Body of pancreas (tissue), 4 donors: ENCODE measurements around the gene COL19A1. TPM values are rescaled to one million over a fixed set of nuclear protein-coding genes. Genes with fewer than 3 reads are reported as not detected.

Experiments used
- ATAC-seq: fragments of 150-250 bp; one replicate; pipeline ENCODE4 v1.9.1; 2016
- DNase-seq, 4 donors: peaks; one replicate each; pipeline ENCODE4 v3.0.0-alpha.2; 2019
- H3K27ac ChIP-seq, 4 donors: fragments of 200-600 bp; sonication (generic); 1 replicate in 3 of 4; 2 replicates in 1 of 4; pipeline versions ENCODE4 v1.5.1 to v1.6.1; 2016 to 2019; ENCODE audit warnings: mild to moderate bottlenecking in 1 of 4, mixed read lengths in 1 of 4, moderate library complexity in 1 of 4
- H3K27me3 ChIP-seq, 2 donors: fragments of 200-600 bp; sonication (generic); one replicate each; pipeline ENCODE4 v1.6.0; 2016; ENCODE audit warnings: mild to moderate bottlenecking in 1 of 2
- H3K36me3 ChIP-seq, 2 donors: fragments of 200-600 bp; sonication (generic); replicated peaks in 1 of 2; 2 replicates each; pipeline ENCODE4 v1.5.1; 2016; ENCODE audit warnings: low read depth in 2 of 2; ENCODE audit not compliant: insufficient read depth in 1 of 2
- H3K4me1 ChIP-seq: fragments of 200-600 bp; sonication (generic); one replicate; pipeline ENCODE4 v1.6.0; 2016
- H3K4me3 ChIP-seq, 2 donors: fragments of 200-600 bp; sonication (generic); 1 replicate in 1 of 2; 2 replicates in 1 of 2; pipeline ENCODE4 v1.5.1; 2016 to 2019
- H3K9me3 ChIP-seq, 3 donors: fragments of 200-600 bp; sonication (generic); 1 replicate in 2 of 3; 2 replicates in 1 of 3; pipeline ENCODE4 v1.5.1; 2016
- POLR2A ChIP-seq, 3 donors: fragments of 450-650 bp; IDR thresholded peaks; one replicate each; pipeline ENCODE4 v1.6.1; 2016; ENCODE audit warnings: antibody characterized with exemption in 3 of 3, mild to moderate bottlenecking in 2 of 3
- WGBS, 2 donors: methylation state at CpG; one replicate each; pipeline ENCODE4 v1.1.5; 2017; 5-methylcytosine and 5-hydroxymethylcytosine counted together
- intact Hi-C: fragments of 100-400 bp; cut with DNase I; formaldehyde crosslinking; loops from one replicate; pipeline ENCODE4 v1.15.1; 2023
- total RNA-seq, 2 donors: library from RNA; depleted of rRNA; stranded (reverse); fragments of >200 nt; gene quantifications; one replicate each; pipeline ENCODE4 v1.1.0, GENCODE V29; 2016
- TF ChIP-seq, protein P1 (sequence below), 7 experiments: fragments of 450-650 bp in 4 of 7; fragments of 200-600 bp in 3 of 7; sonication (generic) in 3 of 7; IDR thresholded peaks; one replicate each; pipeline ENCODE4 v1.5.1; 2016 to 2019; ENCODE audit warnings: antibody characterized with exemption in 7 of 7

Gene COL19A1
- total RNA-seq, 2 donors from 2014 or later = 0.26 to 1.6 TPM

DNA sequence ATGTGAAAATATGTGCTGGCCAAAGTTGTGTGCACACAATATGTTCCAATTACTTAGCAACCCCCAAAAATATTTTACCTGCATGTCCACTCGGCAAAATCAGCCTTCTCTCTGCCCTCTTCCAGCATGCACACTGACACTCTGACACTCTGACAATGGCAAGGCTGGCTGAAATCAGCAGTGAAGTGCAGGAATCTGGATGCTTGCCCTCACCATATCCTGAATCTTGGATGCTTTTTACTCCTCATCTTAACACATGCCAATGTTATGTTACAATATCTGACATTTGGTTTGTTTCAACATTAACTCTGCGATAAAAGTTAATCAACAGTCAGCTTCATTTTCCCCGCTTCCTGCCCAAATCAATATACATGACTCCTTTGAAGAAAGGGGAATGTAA lies 233.4 kb downstream of the COL19A1 start:
- TF ChIP-seq, protein P1, sequence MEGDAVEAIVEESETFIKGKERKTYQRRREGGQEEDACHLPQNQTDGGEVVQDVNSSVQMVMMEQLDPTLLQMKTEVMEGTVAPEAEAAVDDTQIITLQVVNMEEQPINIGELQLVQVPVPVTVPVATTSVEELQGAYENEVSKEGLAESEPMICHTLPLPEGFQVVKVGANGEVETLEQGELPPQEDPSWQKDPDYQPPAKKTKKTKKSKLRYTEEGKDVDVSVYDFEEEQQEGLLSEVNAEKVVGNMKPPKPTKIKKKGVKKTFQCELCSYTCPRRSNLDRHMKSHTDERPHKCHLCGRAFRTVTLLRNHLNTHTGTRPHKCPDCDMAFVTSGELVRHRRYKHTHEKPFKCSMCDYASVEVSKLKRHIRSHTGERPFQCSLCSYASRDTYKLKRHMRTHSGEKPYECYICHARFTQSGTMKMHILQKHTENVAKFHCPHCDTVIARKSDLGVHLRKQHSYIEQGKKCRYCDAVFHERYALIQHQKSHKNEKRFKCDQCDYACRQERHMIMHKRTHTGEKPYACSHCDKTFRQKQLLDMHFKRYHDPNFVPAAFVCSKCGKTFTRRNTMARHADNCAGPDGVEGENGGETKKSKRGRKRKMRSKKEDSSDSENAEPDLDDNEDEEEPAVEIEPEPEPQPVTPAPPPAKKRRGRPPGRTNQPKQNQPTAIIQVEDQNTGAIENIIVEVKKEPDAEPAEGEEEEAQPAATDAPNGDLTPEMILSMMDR (IDR thresholded peaks at IDR 0.05) = no peak
- TF ChIP-seq POLR2A (IDR thresholded peaks at IDR 0.05) = no peak
- H3K27me3 ChIP-seq = no peaks in the 10 kb centered on the region
- peaks cover 7% of the 10 kb centered on the region for H3K4me1 ChIP-seq
- intact Hi-C loops = loop anchor here (10.0 kb wide), 1 partner anchor 265 kb away; no protein-coding TSS in a partner anchor
- H3K27ac ChIP-seq = no peak overlapping the region
- no peaks in the 10 kb centered on the region for H3K36me3 ChIP-seq
- DNase-seq = no peak
- ATAC-seq = no peak
- 11 to 25% methylated on average over 3 of the region's 3 CpGs for WGBS, 2 donors
- H3K4me3 ChIP-seq = no peak overlapping the region
- no peaks in the 10 kb centered on the region for H3K9me3 ChIP-seq

DNA sequence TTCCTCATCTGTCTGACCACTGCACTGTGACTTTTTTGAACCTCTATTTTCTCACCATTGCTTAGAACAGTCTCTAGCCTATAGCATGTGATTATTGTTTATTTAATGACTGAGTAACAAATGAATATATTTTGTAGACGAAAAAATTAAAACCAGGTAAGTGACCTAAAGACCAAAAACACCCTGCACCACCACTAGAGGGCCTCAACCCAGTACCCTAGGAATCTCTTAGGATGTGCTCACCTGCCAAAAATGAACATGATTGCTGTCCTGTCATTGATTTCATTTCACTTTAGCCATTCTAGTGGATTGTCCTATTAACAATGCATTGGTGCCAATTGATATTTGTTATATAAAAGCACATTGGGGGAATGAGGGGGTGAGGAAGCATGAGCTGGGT lies 237.4 kb downstream of the COL19A1 start:
- 83 to 96% methylated on average over 1 of the region's 1 CpG for WGBS, 2 donors
- TF ChIP-seq POLR2A (IDR thresholded peaks at IDR 0.05) = no peak
- TF ChIP-seq, protein P1 (IDR thresholded peaks at IDR 0.05) = peak; percentile 23 to 48 (median 30)
- peaks cover 14% of the 10 kb centered on the region for H3K4me1 ChIP-seq
- DNase-seq = peak in 1 of 4 donors; percentile 21
- H3K27ac ChIP-seq = no peak overlapping the region
- H3K4me3 ChIP-seq = no peak overlapping the region
- no peaks in the 10 kb centered on the region for H3K36me3 ChIP-seq
- ATAC-seq = no peak
- intact Hi-C loops = loop anchor here (10.0 kb wide), 1 partner anchor 269 kb away; no protein-coding TSS in a partner anchor
- no peaks in the 10 kb centered on the region for H3K27me3 ChIP-seq
- no peaks in the 10 kb centered on the region for H3K9me3 ChIP-seq

DNA sequence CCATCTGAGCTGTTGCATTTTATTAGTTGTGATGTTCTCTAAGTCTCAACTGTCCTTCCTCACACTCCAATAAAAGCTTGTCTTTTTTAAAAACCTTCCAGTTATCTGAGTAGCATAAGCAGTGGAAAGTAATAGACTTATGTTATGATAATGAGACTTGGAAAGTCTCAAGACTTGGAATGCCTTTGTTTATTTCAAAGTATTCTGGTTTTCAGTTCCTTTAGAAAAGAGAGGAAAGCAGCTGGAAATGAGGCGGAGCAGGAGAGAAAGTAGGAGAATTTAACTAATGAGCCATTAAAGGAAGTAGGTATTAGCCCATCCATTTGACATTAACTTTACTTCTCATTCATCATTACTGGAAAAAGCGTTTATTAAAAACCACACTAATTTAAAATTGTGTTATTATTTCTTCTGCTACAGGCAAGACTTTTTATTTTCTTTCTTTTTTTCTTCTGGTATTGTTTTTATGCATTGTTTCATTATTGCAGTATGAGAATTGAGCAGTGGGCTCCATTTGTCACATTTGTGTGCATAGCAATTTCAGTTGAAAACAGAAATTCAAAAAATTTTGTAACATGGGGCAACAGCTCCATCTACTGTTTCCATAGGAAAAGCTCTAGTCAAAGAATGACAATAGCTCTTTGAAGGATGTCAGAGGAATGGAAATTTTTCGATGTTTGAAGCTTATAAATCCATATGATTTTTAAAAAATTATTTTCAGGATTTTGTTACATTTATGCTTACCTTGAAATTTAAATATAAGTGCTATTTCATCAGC lies 241.7 kb downstream of the COL19A1 start:
- WGBS, 2 donors = 33 to 39% methylated on average over 3 of the region's 3 CpGs
- no peaks in the 10 kb centered on the region for H3K27me3 ChIP-seq
- H3K9me3 ChIP-seq = no peaks in the 10 kb centered on the region
- ATAC-seq (peak; percentile 61), DNase-seq (no peak)
- intact Hi-C loops = loop anchor here (10.0 kb wide), 1 partner anchor 273 kb away; no protein-coding TSS in a partner anchor
- H3K27ac ChIP-seq = no peak overlapping the region
- H3K4me1 ChIP-seq = peaks cover 24% of the 10 kb centered on the region
- H3K4me3 ChIP-seq = no peak overlapping the region
- no peak for TF ChIP-seq POLR2A (IDR thresholded peaks at IDR 0.05)
- TF ChIP-seq, protein P1 (IDR thresholded peaks at IDR 0.05) = peak; percentile 25 to 87 (median 74)
- no peaks in the 10 kb centered on the region for H3K36me3 ChIP-seq

DNA sequence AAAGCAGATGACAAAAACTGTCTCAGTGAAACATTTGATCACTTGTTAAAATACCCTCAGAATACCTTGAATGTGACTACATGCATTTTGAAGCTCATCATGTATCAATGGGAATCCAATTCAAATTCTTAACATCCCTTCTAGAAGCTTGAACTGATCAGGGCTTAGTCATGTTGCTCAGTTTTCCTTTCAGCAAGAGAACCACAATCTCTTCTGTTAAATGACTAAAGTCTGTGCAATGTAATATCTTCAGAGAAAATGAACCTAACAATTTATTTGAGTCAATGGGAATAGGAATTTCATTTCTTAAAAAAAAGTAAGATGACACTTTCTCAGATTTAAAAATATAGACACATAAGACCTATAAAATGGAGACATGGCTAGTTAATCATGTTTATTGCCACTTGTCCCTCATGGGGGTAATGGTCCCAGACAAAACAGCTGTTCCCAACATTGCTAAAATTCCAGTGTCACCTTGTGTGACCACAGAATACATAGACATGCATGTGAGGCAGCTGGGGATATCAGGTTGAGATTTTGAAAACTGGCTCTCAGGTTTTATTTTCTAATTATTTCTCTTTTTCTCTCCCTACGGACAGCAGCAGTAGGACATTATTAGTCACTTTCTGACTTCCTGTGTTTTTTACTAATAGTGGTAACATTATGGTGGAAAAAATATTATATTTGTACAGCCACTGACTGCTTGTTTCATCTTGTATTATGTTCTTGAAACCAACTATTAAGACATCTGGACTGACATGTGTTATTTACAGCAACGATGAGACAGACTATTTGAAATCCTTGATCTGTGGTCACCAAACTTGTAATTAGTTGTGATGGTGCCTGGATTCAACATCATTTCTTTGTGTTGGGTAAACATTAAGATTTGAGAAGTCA lies 244.0 kb downstream of the COL19A1 start:
- Histone ChIP-seq H3K27me3 (no peaks in the 10 kb centered on the region), H3K4me3 (no peak overlapping the region), H3K27ac (no peak overlapping the region), H3K36me3 (no peaks in the 10 kb centered on the region), H3K9me3 (no peaks in the 10 kb centered on the region), H3K4me1 (peaks cover 33% of the 10 kb centered on the region)
- ATAC-seq (no peak), DNase-seq (no peak)
- 68% methylated on average over 2 of the region's 2 CpGs for WGBS, 2 donors
- no peak for TF ChIP-seq POLR2A (IDR thresholded peaks at IDR 0.05)
- TF ChIP-seq, protein P1 (IDR thresholded peaks at IDR 0.05) = no peak
- intact Hi-C loops = no loop called here
